Activated CD4-positive, alpha-beta T cell treated with anti-CD3 and anti-CD28 coated beads for 4 hours (primary cell): ENCODE measurements around the gene SPDYE18.
"Not testable (repeated sequence)": the region's sequence is repeated elsewhere in the genome, so short reads cannot be mapped to it uniquely, and the experiment has no call there.

ENCODE experiments used
- DNase-seq, 2 donors: peaks; one replicate each; pipeline ENCODE4 v3.0.0-alpha.2; 2020

The SPDYE18 gene, protein sequence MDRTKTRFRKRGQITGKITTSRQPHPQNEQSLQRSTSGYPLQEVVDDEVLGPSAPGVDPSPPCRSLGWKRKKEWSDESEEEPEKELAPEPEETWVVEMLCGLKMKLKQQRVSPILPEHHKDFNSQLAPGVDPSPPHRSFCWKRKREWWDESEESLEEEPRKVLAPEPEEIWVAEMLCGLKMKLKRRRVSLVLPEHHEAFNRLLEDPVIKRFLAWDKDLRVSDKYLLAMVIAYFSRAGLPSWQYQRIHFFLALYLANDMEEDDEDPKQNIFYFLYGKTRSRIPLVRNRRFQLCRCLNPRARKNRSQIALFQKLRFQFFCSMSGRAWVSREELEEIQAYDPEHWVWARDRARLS

DNA sequence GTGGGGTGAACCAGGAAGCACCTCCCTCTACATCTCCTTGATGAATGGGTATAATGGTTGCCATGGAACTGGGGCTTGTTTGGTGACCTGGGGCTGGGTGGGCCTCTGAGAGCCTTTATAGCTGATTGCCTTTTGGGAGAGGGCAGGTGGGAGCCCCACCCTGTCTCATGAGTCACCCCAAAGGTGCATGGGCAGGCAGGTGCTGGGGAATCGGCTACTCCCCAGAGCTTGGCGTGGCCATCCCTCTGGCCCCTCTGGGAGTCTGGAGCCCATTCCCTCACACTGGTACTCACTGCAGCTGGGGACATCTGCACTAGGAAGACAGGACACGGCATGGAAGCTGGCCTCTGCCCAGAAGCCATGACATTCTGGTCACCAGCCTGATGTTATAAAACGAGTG, at the start of gene SPDYE18:
TSS of gene SPDYE18 (minus strand) at position 2 of the 400 bp plus-strand sequence. CDS start 2,046 bp downstream, outside the sequence.
- DNase-seq, result not testable (repeated sequence)

DNA sequence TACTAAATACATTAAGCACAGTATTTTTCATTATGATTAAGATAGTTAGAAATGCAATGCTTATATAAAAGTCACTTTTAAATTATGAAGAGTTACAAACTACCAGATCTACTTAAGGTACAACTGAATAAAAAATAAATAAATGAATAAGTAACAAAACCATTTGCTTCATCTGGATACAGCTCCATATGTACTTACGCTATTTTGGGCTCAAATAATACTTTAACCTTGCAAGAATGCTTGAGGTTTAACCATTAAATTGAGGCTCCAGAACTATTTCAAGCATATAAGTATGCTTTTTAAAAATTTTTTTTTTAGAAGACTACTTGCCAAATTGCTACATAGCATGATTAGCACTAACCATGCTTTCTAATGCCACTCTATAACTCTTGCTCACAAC, 46.0 kb upstream of the SPDYE18 start:
- not testable (repeated sequence) for DNase-seq

DNA sequence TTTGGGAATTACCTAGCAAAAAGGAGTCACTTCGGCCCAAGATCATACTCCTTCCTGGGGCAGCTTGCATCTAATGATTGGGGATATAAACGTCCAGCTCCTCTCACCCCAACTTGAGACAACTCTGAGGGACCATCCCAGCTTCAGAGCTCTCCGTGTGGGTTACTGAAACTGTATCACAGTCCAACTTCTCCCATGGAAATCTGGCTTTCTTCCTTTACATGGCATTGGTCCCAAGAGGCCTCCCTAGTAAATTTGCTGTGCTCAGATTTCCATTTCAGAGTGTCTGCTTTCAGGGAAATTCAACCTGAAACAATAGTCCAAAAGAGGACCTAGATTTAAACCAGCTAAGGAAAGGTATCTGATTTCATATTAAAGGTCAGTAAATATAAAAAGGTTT, 45.3 kb upstream of the SPDYE18 start:
- DNase-seq, result not testable (repeated sequence)

DNA sequence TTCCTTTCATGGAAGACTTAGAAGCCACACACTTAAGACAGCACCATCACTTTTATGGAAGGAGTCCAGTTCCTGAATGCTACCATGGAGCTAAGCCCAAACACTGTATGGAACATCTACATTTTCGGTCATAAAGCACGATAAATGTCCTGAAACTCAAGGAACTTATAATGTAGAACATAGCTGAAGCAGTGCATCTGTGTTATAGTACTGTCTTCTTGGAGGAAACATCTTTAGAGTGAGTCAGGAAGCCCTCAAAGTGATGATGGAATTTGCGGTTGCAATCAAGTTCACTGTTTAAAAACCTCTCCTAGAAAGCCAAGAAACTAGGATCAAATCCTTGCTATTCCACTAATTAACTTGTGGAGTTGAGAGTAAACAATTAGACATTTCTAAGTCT, 43.5 kb upstream of the SPDYE18 start:
- DNase-seq, result not testable (repeated sequence)

DNA sequence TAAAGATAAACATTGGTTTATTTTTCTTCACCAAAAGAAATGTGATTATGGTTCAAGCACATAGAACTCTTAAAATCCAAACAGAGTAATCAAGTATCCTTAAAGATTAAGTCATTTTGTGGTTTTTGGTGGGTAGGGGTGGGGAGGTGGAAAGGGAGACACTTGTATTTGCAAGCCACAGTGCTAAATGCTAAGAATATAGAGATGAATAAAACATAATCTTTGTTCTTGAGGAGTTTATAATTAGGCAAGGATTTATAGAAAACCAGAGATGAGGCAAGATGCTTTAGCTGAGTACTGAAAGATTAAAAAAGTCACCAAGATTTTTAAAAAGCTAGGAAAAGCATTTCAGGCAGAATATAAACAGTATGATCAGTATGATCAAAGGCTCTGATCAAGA, 40.3 kb upstream of the SPDYE18 start:
- not testable (repeated sequence) for DNase-seq

DNA sequence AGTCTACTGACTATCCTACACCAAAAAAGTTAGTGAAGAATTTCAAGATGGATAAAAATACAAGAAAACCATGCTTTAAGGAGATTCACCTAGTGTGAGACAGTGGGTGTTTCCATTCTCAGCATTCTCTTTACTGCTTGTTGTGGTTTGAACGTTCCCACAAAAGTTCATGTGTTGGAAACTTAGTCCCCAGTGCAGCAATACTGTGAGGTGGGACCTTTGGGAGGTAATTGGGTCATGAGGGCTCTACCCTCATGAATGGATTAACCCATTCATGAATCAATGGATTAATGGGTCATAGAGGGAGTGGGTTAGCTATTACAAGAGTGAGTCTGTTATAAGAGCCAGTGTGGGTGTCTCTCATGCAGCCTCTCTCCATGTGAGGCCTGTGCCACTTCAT, 38.8 kb upstream of the SPDYE18 start:
- not testable (repeated sequence) for DNase-seq

DNA sequence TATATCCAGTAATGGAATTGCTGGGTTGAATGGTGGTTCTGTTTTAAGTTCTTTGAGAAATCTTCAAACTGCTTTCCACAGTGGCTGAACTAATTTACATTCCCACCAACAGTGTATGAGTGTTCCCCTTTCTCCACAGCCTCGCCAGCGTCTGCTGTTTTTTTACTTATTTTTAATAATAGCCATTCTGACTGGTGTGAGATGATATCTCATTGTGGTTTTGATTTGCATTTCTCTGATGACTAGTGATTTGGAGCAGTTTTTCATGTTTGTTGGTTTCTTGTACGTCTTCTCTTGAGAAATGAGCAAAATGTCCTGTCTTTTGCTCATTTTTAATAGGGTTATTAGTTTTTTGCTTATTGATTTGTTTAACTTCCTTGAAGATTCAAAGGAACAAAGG, 38.1 kb upstream of the SPDYE18 start:
- not testable (repeated sequence) for DNase-seq

DNA sequence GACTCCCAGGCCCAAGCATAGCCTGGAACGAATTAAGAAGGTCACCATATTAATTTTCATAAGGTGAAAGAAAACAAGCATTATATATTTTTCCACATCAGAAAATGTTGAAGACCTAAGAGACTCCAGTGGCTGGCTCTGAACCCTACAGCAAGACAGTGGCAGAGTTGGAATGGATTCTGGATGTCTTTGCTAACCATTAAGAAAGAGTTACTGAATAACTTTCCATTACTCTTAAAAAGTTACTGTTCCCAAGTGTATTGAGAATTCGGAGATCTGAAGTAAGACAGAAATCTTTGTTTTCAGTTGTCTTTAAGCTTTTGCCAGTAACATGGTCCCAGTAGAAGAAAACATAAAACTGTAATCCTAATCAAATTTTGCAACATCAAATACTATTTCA, 29.9 kb upstream of the SPDYE18 start:
- not testable (repeated sequence) for DNase-seq

DNA sequence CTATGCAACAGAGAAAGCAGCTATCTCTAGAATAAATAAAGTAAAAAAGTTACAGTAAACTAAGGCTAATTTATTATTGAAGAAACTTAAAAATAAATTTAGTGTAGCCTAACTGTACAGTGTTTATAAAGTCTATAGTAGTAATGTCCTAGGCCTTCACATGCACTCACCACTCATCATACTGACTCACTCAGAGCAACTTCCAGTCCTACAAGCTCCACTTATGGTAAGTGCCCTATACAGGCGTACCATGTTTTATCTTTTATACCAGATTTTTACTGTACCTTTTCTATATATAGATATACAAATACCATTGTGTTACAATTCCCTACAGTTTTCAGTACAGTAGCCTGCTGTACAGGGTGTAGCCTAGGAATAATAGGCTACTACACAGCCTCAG, 19.8 kb upstream of the SPDYE18 start:
- not testable (repeated sequence) for DNase-seq

DNA sequence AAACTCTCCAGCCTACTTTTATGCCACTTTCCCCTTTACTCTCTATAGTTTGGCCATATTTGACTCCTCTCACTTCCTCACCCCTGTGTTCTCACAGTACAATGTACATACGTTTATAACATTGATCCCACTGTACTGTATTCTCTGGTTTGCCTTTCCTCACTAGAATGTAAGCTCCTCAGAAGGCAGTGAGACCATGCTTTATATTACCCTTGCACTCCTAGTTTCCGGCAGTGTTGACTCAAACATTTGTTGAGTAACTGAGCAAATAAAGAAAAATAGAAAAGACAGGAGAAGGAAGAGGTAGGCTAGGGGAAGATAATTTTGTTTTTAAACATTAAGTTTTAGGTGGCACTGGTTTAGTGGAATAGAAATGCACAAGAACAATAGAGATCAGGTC, 17.9 kb upstream of the SPDYE18 start:
- not testable (repeated sequence) for DNase-seq

DNA sequence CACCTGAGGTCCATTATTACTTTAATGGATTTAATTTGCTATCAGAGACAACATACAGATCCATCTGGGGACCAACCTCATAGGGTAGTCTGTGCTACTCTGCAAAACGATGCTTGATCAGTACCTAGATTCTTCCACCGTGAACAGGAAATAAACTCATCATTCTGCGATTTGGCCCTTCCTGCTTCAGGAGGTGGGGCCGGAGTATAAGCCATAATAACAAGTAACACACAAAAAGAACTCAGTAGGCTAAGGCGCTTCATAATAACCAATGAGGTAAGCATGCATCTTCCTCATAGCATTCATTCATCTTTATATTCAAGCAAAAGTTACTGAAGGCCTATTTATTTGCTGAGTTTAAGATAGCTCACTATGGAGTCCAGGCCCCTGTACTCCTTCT, 17.3 kb upstream of the SPDYE18 start:
- DNase-seq, result not testable (repeated sequence)

DNA sequence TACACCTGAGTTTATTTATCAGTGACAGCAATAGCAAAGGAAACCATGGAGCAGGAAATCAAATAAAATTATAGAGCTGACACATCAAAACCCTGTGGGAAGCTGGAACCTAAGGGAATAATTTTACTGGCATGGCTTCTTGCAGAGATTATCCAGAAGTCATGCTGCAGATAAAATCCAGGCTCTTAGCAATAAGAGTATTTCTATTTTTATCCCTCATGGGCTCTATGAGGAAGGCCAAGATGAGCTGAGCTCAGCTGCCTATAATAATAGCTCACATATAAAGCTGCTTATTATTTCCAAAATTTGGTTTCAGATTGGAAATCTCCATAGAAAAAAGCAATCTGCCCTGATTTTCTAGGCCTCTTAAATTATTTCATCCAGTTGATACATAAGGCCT, 16.8 kb upstream of the SPDYE18 start:
- DNase-seq, result not testable (repeated sequence)

DNA sequence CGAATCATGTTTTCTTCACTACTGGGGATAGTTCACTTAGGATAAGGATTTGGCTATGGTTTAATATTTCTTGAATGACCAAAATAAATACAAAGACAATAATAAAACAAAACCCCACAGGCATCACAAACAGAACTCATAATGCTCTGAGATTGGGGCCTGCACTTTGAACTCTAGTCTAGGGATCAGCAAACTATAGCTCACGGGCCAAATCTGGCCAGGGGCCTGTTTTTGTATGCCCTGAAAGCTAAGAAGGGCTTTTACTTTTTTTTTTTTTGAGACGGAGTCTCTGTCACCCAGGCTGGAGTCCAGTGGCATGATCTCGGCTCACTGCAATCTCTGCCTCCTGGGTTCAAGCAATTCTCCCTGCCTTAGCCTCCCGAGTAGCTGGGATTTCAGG, 14.7 kb upstream of the SPDYE18 start:
- DNase-seq, result not testable (repeated sequence)

DNA sequence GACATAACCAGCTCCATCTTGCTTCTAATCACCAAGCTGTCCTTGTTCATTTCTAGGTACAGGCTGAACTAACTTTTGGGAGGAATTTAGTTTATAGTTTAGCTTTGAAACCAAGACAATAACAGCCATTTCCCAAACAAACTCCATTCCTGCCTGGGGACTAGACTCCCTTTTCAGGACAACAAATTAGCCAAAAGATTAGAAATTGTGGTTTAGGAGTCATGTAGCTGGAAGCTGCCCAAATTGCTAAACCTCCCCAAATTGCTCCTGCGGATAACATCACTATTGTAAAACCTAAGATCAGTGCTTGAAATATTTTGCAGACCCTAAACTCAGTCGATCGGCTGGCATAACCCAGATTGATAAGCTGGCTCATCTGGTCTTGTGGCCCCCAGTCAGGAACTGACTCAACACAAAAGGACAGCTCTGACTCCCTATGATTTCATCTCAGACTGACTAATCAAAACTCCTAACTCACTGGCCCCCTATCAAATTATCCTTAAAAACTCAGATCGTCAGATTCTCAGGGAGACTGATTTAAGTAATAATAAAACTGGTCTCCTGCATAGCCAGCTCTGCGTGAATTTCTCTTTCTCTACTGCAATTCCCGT, 12.5 kb upstream of the SPDYE18 start:
- DNase-seq, result not testable (repeated sequence)

DNA sequence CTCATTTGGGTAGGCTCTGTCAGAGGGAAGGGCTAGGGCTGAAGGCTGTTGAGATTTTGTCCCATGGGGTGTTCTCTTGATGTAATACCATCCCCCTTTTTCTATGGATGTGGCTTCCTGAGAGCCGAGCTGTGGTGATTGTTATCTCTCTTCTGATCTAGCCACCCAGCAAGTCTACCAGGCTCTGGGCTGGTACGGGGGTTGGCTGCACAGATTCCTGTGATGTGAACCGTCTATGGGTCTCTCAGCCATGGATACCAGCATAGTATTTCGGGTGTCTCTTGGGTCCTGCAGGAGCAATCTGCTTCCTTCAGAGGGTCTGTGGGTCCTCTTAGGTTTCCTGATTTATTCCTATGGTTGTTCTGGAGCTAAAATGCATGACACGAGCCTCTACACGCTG, 8.8 kb upstream of the SPDYE18 start:
- not testable (repeated sequence) for DNase-seq

DNA sequence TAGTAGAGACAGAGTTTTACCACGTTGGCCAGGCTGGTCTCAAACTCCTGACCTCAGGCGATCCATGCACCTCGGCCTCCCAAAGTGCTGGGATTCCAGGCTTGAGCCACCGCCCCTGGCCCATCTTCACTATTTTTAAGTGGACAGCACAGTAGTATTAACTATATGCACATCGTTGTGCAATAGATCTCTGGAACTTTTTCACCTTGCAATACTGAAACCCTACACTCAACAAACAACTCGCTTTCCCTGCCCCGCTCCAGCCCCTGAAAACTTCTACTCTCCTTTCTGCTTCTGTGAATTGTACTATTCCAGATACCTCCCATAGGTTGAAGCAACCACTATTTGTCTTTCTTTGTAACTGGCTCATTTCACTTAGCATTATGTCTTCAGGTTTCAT, 3.5 kb upstream of the SPDYE18 start:
- not testable (repeated sequence) for DNase-seq

DNA sequence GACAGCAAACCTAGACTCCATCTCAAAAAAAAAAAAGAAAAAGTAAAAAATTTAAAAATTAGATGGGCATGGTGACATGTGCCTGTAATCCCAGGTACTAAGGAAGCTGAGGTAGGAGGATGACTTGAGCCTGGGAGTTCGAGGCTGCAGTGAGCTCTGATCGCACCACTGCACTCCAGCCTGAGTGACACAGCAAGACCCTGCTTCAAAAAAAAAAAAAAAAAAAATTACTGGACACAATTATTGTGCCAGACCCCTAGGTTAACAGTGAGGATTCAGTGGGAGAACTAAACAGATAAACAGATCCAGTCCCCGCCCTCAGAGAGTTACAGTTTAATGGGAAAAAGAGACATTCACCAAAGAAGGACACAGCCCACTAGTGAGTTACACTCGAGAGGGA, 1.4 kb upstream of the SPDYE18 start:
- DNase-seq, result not testable (repeated sequence)

DNA sequence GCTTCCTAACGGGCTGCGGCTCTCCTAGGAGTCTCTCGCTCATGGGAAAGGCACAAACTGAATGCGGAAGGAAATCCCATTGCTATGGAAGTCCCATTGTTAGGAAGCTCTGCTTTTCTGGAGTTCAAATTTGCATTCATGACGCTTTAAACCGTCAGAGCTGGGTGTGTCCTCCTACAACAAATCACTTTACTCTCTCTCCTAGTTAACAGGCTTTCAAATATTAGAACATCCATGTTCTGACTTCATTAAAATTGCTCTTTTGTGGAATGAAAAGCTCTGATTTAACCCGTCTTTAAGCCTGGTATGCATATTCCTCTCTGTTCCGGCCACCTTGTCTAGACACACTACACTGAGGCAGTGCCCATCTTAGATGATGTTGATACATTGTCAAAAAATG, 30.1 kb downstream of the SPDYE18 start, which contains the start of gene SPDYE17:
TSS of gene SPDYE17 (minus strand) at position 101 of the 400 bp plus-strand sequence. CDS start 1,791 bp downstream, outside the sequence.
- not testable (repeated sequence) for DNase-seq

DNA sequence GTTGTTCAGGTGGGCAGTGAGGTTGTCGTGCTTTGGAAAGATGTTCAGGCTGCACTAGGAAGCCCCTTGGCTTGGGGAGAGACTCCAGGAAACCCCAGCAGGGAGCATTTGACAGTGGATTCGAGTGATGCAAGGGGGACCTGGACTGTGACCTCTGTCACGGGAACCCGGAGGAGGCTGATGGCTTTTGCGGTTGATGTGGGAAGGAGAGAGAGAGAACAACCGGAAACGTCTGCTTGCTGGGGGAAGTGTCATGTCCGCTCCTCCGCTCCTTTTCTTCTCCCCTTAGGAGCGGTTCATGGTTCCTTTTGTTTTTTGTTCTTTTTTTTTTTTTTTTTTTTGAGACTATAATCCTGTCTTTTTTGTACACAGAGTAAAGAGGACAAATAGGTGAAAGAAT, 36.0 kb downstream of the SPDYE18 start:
- not testable (repeated sequence) for DNase-seq

DNA sequence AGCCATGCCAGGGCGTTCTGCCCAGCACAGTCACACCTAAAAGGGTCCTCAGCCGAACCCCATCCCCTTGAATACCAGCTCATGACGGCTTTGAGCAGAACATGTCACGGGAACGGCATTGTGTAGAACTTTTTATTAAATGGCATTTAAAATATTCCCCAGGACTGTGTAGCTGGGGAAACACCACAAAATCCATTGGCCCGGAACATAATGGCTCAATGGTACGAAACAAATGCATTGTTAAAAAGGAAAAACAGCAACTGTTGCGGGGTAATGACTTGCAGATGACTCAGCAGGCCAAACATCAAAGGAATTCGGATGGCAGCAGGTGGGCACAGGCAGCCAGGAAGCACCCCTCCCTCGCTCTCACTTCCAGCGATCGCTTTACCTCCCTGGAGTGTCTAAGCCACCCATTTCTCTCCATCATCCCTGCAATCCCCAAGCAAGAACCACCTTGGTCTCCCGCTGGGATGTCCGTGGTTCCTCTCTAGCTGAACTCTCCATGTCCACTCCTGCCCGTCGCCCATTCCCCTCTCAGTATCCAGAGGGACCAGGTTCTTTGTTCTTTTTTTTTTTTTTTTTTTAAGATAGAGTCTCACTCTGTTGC, 52.2 kb downstream of the SPDYE18 start:
- not testable (repeated sequence) for DNase-seq

DNA sequence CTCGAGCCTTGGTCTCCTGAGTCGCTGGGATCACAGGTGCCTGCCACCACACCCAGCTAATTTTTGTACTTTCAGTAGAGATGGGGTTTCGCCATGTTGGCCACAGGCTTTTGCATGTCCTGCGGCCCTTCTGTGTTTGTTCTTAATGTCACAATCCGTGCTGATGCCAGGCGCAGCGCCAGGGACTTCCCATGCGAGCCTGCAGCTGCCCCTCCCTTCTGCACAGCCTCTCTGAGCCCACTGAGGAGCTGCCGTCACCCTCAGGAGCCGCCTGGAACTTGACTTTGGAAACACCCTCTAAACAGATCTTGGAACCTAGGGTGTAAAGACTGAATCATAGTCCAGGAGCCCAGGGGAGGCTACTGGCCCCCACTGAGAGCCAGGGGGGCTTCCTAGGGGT, 54.4 kb downstream of the SPDYE18 start:
- DNase-seq, result not testable (repeated sequence)

DNA sequence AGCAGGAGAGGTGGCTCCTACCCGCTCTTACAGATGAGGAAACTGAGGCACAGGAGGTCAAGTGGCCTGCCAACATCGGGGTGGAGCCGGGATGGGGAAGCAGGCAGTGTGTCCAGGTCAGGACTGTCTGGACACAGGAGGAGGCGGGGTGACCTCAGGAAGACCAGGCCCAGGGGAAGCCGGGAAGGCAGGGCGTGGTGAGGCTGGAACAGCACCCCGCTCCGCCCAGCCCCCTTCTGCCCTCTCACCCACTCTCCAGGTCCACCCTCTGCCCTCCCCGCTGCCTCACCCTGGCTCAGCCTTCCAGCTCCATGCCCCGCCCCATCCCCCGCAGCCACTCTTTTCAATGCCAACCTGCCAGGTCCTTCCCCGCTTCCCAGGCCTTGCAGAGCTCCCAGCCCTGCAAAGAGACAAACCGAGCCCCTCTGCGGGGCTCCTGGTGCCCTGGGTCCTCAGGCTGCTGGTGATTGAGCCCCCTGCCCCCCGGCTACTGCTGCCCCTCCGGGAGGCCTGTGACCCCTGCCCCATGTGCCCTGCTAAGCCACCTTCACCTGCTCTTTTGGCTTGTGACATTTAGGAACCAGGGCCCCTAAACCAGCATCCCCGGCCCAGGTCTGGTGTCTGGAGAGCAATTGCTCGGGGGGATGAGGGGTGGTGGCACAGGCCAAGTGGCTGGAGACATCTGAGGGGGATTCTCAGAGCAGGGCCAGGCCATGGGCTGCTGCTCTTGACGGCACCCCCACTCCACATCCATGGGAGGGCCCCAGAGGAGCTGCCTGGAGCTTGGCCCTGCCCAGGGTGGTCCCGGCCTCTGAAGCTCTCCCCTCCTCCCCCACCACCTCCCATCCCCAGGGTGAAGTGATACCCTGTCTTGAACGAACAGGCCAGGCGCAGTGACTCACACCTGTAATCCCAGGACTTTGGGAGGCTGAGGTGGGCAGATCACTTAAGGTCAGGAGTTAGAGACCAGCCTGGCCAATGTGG, 55.9 kb downstream of the SPDYE18 start:
- not testable (repeated sequence) for DNase-seq
